ENCODE measurements around the gene SLC9A8. TPM values are rescaled to one million over a fixed set of nuclear protein-coding genes. Genes with fewer than 3 reads are reported as not detected.

SLC9A8 gene
- total and polyA plus RNA-seq, 2 experiments from 2014 or later: 4.2 to 5.0 TPM

DNA sequence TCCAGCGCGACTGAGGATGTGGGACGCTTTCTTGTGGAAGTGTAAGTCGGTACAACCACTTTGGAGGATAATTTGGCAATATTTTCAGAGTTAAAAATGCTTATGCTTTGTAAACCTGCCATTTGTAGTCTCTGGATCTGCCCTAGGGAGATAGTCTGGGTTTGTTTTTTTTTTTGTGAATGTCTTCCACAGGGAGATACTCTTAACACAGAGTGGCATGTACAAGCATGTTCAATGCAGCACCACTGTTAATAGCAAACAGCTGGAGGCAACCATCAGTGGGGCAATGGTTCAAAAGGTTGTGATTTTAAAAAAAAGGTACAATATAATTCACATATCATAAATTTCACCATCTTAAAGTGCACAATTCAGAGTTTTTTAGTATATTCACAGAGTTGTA, 22.4 kb downstream of the SLC9A8 start:
- Histone ChIP-seq H3K36me3 (ENCODE audit: low read depth) (peaks cover 3% of the 10 kb centered on the region; the same call in 1 of the 2 replicates), H3K27me3 (replicated peaks; ENCODE audit: insufficient read depth) (no peaks in the 10 kb centered on the region), H3F3A (ENCODE audit: insufficient read depth) (0 out of 2 replicates have a peak, but pooled peaks cover 11% of the 10 kb centered on the region), H3K4me1 (ENCODE audit: insufficient read depth) (peaks cover 13% of the 10 kb centered on the region), H2AFZ (no peak overlapping the region; the same call in 1 of the 2 replicates), H3K79me2 (ENCODE audit: insufficient read depth) (no peaks in the 10 kb centered on the region), H3K4me3 (no peak overlapping the region), H3K9me2 (ENCODE audit: insufficient read depth) (no peaks in the 10 kb centered on the region), H3K27ac (no peak overlapping the region), H3K9ac (no peak overlapping the region), H4K20me1 (ENCODE audit: insufficient read depth) (no peaks in the 10 kb centered on the region), H3K4me2 (ENCODE audit: unreplicated experiment) (no peak overlapping the region), H3K9me3 (ENCODE audit: low read depth) (no peaks in the 10 kb centered on the region)
- in situ Hi-C loops (cut with MboI): loop anchor here (25.0 kb wide), 1 partner anchor 498 kb away; no protein-coding TSS in a partner anchor
- DNase-seq: no peak
- WGBS, 2 experiments (ENCODE audit: low coverage in 1 of 2, low lambda C conversion rate in 2 of 2, missing lambda C conversion rate in 2 of 2): 58 to 64% methylated on average over 4 of the region's 4 CpGs
- TF ChIP-seq EZH2 (IDR thresholded peaks at IDR 0.05; ENCODE audit: insufficient read depth, poor library complexity, severe bottlenecking): no peak

DNA sequence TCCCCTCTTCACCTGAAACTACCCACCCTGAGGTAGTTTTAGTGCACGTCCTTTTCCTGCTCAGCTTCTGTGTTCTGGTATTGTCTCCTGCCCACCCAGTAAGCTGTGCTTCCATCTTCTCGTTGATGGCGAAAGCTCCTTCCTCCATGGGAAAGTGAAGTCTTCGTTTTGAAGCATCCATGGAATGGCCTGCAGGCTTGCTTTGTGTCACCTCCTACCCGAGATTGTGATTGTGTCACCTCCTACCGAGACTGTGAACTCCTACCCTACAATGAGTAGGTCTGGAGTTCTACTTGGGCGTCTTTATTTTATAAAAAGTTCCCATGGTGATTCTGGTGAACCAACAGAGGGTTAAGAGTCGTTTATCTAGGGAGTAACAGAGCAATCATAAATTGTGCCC, 25.9 kb downstream of the SLC9A8 start:
- Histone ChIP-seq H3K27me3 (replicated peaks; ENCODE audit: insufficient read depth) (no peaks in the 10 kb centered on the region), H3K9ac (no peak overlapping the region), H3K4me3 (no peak overlapping the region), H3K4me1 (ENCODE audit: insufficient read depth) (no peaks in the 10 kb centered on the region), H3K36me3 (ENCODE audit: low read depth) (0 out of 2 replicates have a peak, but pooled peaks cover 4% of the 10 kb centered on the region), H3K27ac (no peak overlapping the region), H3K79me2 (ENCODE audit: insufficient read depth) (no peaks in the 10 kb centered on the region), H3F3A (ENCODE audit: insufficient read depth) (0 out of 2 replicates have a peak, but pooled peaks cover under 1% of the 10 kb centered on the region), H3K9me3 (ENCODE audit: low read depth) (no peaks in the 10 kb centered on the region), H3K4me2 (ENCODE audit: unreplicated experiment) (no peak overlapping the region), H4K20me1 (ENCODE audit: insufficient read depth) (no peaks in the 10 kb centered on the region), H2AFZ (no peak overlapping the region), H3K9me2 (ENCODE audit: insufficient read depth) (no peaks in the 10 kb centered on the region)
- TF ChIP-seq EZH2 (IDR thresholded peaks at IDR 0.05; ENCODE audit: insufficient read depth, poor library complexity, severe bottlenecking) (no peak), EZH2phosphoT487 (IDR thresholded peaks at IDR 0.05; ENCODE audit: insufficient read depth, low read depth) (no peak)
- in situ Hi-C loops (cut with MboI): loop anchor here (25.0 kb wide), 1 partner anchor 501 kb away; no protein-coding TSS in a partner anchor
- WGBS, 2 experiments (ENCODE audit: low coverage in 1 of 2, low lambda C conversion rate in 2 of 2, missing lambda C conversion rate in 2 of 2): 77 to 86% methylated on average over 8 of the region's 8 CpGs
- DNase-seq: no peak

- H3K36me3 ChIP-seq (ENCODE audit: low read depth): 0 out of 2 replicates have a peak, but pooled peaks cover 5% of the 10 kb centered on the region
- H3F3A ChIP-seq (ENCODE audit: insufficient read depth): no peaks in the 10 kb centered on the region
- no peak overlapping the region for H3K4me2 ChIP-seq (ENCODE audit: unreplicated experiment)
- H3K9ac ChIP-seq: no peak overlapping the region
- H3K79me2 ChIP-seq (ENCODE audit: insufficient read depth): no peaks in the 10 kb centered on the region
- no peaks in the 10 kb centered on the region for H3K4me1 ChIP-seq (ENCODE audit: insufficient read depth)
- no peak for TF ChIP-seq EZH2 (IDR thresholded peaks at IDR 0.05; ENCODE audit: insufficient read depth, poor library complexity, severe bottlenecking)
- no peak for TF ChIP-seq EZH2phosphoT487 (IDR thresholded peaks at IDR 0.05; ENCODE audit: insufficient read depth, low read depth)
- H3K4me3 ChIP-seq: no peak overlapping the region
- H4K20me1 ChIP-seq (ENCODE audit: insufficient read depth): no peaks in the 10 kb centered on the region
- 40 to 50% methylated on average over 3 of the region's 3 CpGs for WGBS, 2 experiments (ENCODE audit: low coverage in 1 of 2, low lambda C conversion rate in 2 of 2, missing lambda C conversion rate in 2 of 2)
- no peak overlapping the region for H3K27ac ChIP-seq
- no peaks in the 10 kb centered on the region for H3K9me2 ChIP-seq (ENCODE audit: insufficient read depth)
- no peak for DNase-seq
- in situ Hi-C loops (cut with MboI): loop anchor here (10.0 to 25.0 kb wide), 2 partner anchors 228 to 506 kb away; no protein-coding TSS in a partner anchor
- no peaks in the 10 kb centered on the region for H3K9me3 ChIP-seq (ENCODE audit: low read depth)
- H2AFZ ChIP-seq: no peak overlapping the region
- H3K27me3 ChIP-seq (replicated peaks; ENCODE audit: insufficient read depth): no peaks in the 10 kb centered on the region
Measured at GRCh38 chr20:49843139-49843538, 30.5 kb downstream of the SLC9A8 start.

DNA sequence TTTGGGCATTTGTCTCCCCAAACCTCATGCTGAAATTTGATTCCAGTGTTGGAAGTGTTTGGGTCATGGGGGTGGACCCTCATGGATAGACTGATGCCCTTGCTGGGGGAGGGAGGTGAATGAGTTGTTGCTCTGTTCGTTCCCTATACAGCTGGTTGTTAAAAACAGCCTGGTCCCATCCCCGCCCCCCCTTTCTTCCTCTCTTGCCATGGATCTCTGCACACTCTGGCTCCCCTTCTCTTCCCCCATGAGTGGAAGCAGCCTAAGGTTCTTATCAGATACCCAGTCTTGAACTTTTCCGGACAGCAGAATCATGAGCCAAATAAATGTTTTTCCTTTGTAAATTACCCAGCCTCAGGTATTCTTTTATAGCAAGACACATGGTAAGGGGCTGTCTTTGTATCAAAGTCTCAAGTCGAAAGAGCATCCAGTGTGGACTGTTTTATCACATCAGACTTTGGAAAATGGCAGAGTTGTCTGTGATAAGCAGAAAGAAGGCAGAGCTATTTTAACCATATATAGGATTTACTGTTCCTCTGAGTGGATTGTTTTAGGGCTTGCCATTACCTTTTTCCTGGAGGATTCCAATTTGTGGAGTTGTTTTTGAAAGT, 31.2 kb downstream of the SLC9A8 start:
- H3K4me1 ChIP-seq (ENCODE audit: insufficient read depth): no peaks in the 10 kb centered on the region
- no peaks in the 10 kb centered on the region for H3K27me3 ChIP-seq (replicated peaks; ENCODE audit: insufficient read depth)
- H2AFZ ChIP-seq: no peak overlapping the region
- H3K27ac ChIP-seq: no peak overlapping the region
- 82 to 87% methylated on average over 2 to 4 of the region's 4 CpGs for WGBS, 2 experiments (ENCODE audit: low coverage in 1 of 2, low lambda C conversion rate in 2 of 2, missing lambda C conversion rate in 2 of 2)
- no peaks in the 10 kb centered on the region for H3K9me2 ChIP-seq (ENCODE audit: insufficient read depth)
- no peak overlapping the region for H3K9ac ChIP-seq
- H4K20me1 ChIP-seq (ENCODE audit: insufficient read depth): no peaks in the 10 kb centered on the region
- H3K9me3 ChIP-seq (ENCODE audit: low read depth): no peaks in the 10 kb centered on the region
- no peaks in the 10 kb centered on the region for H3K79me2 ChIP-seq (ENCODE audit: insufficient read depth)
- 0 out of 2 replicates have a peak, but pooled peaks cover 13% of the 10 kb centered on the region for H3K36me3 ChIP-seq (ENCODE audit: low read depth)
- in situ Hi-C loops (cut with MboI): loop anchor here (10.0 to 25.0 kb wide), 2 partner anchors 229 to 507 kb away; no protein-coding TSS in a partner anchor
- TF ChIP-seq EZH2phosphoT487 (IDR thresholded peaks at IDR 0.05; ENCODE audit: insufficient read depth, low read depth): no peak
- no peak for TF ChIP-seq EZH2 (IDR thresholded peaks at IDR 0.05; ENCODE audit: insufficient read depth, poor library complexity, severe bottlenecking)
- no peak for DNase-seq
- no peak overlapping the region for H3K4me2 ChIP-seq (ENCODE audit: unreplicated experiment)
- no peak overlapping the region for H3K4me3 ChIP-seq
- H3F3A ChIP-seq (ENCODE audit: insufficient read depth): no peaks in the 10 kb centered on the region
